ENCODE data around the gene CDC42EP2.
A peak's percentile ranks its signal among the peaks of the same experiment; 100 is the strongest.

CDC42EP2 gene

GRCh38 chr11:65356394-65356972 lies 41.8 kb downstream of the CDC42EP2 start:
- no peak for DNase-seq (ENCODE audit: low read depth)

- DNase-seq (ENCODE audit: low read depth), result no peak
Observed at GRCh38 chr11:65357856-65358356, 43.2 kb downstream of the CDC42EP2 start.

- no peak for DNase-seq (ENCODE audit: low read depth)
Observed at GRCh38 chr11:65362320-65362931, 47.8 kb downstream of the CDC42EP2 start.

- DNase-seq (ENCODE audit: low read depth), result no peak
Observed at GRCh38 chr11:65362966-65363365, 48.3 kb downstream of the CDC42EP2 start.

- DNase-seq (ENCODE audit: low read depth), result no peak
Observed at GRCh38 chr11:65363770-65364169, 49.1 kb downstream of the CDC42EP2 start.

GRCh38 chr11:65366340-65366773 lies 51.7 kb downstream of the CDC42EP2 start:
- DNase-seq (ENCODE audit: low read depth), result peak; percentile 56

- no peak for DNase-seq (ENCODE audit: low read depth)
Observed at GRCh38 chr11:65370659-65371049, 56.0 kb downstream of the CDC42EP2 start.

Data from non-pigmented ciliary epithelial cell (primary cell).